Colonic mucosa (tissue), 4 donors: ENCODE data around the gene FAM177A1. TPM values are rescaled to one million over a fixed set of nuclear protein-coding genes. Genes with fewer than 3 reads are reported as not detected.
"Not testable (repeated sequence)": the region's sequence is repeated elsewhere in the genome, so short reads cannot be mapped to it uniquely, and the experiment has no call there.

Experiments
- DNase-seq: peaks from one replicate; pipeline ENCODE4 v3.0.0-alpha.2; 2020
- H3K27ac ChIP-seq: fragments of 200-600 bp; one replicate; pipeline ENCODE4 v1.8.0; 2021
- H3K27me3 ChIP-seq: fragments of 200-600 bp; one replicate; pipeline ENCODE4 v1.8.0; 2021
- H3K36me3 ChIP-seq: fragments of 200-600 bp; one replicate; pipeline ENCODE4 v1.8.0; 2021
- H3K4me1 ChIP-seq: fragments of 200-600 bp; one replicate; pipeline ENCODE4 v1.8.0; 2021; ENCODE audit warnings: mild to moderate bottlenecking
- H3K4me3 ChIP-seq: fragments of 200-600 bp; one replicate; pipeline ENCODE4 v1.8.0; 2021
- H3K9ac ChIP-seq, 2 donors: one replicate each; pipeline ENCODE4 v1.7.0; 2013; ENCODE audit warnings: control low read depth in 2 of 2, low read depth in 2 of 2, low read length in 2 of 2
- H3K9me3 ChIP-seq: fragments of 200-600 bp; one replicate; pipeline ENCODE4 v1.8.0; 2021
- intact Hi-C: fragments of 100-400 bp; cut with DNase I; formaldehyde crosslinking; loops from one replicate; pipeline ENCODE4 v1.14.1; 2022
- total RNA-seq, 2 donors: library from RNA; stranded (reverse); fragmentation: NEBNext Ultra II Directional in 1 of 2; extraction: Animal tissue kit (Norgen Biotek cat#: 25700) in 1 of 2; gene quantifications; one replicate each; pipeline ENCODE4 v1.2.1, GENCODE V29; 2021
- TF ChIP-seq, protein P1 (sequence below): fragments of 200-600 bp; IDR thresholded peaks from one replicate; pipeline ENCODE4 v1.8.0; 2022; ENCODE audit warnings: antibody characterized with exemption, mild to moderate bottlenecking
- donor health status: healthy.
- donor health status: DM: no; HTN: no; CAD: no.
- donor health status: DM: no; HTN: no; CAD: no.

Gene FAM177A1
- total RNA-seq, 2 donors from 2014 or later, result 114 to 153 TPM

DNA sequence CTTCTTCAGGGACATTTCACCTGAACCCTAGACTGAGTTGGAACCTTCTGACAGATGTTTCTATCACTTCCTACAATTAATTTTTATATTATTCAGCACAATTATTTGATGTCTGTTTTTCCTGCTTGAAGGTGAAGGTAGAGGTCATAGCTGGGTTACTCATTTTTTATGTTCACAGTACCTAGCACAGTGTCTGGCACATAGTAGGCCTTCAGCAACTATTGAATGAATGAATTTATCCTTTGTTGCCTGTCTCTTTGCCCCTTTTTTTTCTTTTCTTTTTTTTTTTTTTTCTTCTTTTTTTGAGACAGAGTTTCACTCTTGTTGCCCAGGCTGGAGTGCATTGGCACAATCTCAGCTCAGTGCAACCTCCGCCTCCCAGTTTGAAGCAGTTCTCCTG lies 29.5 kb upstream of the FAM177A1 start:
- no peak overlapping the region for H3K27ac ChIP-seq
- no peaks in the 10 kb centered on the region for H3K4me1 ChIP-seq
- intact Hi-C loops, result no loop called here
- no peak for DNase-seq
- H3K9me3 ChIP-seq, result no peaks in the 10 kb centered on the region
- no peak overlapping the region for H3K4me3 ChIP-seq
- TF ChIP-seq, protein P1, sequence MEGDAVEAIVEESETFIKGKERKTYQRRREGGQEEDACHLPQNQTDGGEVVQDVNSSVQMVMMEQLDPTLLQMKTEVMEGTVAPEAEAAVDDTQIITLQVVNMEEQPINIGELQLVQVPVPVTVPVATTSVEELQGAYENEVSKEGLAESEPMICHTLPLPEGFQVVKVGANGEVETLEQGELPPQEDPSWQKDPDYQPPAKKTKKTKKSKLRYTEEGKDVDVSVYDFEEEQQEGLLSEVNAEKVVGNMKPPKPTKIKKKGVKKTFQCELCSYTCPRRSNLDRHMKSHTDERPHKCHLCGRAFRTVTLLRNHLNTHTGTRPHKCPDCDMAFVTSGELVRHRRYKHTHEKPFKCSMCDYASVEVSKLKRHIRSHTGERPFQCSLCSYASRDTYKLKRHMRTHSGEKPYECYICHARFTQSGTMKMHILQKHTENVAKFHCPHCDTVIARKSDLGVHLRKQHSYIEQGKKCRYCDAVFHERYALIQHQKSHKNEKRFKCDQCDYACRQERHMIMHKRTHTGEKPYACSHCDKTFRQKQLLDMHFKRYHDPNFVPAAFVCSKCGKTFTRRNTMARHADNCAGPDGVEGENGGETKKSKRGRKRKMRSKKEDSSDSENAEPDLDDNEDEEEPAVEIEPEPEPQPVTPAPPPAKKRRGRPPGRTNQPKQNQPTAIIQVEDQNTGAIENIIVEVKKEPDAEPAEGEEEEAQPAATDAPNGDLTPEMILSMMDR, result no peak
- no peak overlapping the region for H3K9ac ChIP-seq
- peaks cover 5% of the 10 kb centered on the region for H3K36me3 ChIP-seq
- no peaks in the 10 kb centered on the region for H3K27me3 ChIP-seq

DNA sequence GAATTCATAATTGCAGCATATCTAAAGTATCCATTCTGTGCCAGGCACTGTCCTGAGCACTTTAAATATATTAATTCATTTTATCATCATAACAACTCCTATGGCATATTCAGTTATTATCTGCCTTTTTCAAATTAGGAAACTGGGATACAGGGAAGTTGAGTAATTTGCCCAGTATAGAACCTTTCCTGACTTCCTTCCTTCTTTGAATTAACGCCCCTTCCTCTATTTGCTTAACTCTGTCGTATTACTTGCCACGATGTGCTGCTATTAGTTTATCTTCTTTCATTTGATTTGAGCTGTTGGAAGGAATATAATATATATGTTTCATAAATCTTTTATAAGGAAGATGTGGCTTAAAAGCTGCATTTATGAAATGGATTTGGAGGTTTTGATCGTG lies 25.4 kb upstream of the FAM177A1 start:
- DNase-seq, result no peak
- Histone ChIP-seq H3K27me3 (no peaks in the 10 kb centered on the region), H3K36me3 (peaks cover 5% of the 10 kb centered on the region), H3K4me3 (no peak overlapping the region), H3K27ac (no peak overlapping the region), H3K4me1 (no peaks in the 10 kb centered on the region), H3K9ac (no peak overlapping the region), H3K9me3 (no peaks in the 10 kb centered on the region)
- TF ChIP-seq, protein P1, result no peak
- intact Hi-C loops, result no loop called here

DNA sequence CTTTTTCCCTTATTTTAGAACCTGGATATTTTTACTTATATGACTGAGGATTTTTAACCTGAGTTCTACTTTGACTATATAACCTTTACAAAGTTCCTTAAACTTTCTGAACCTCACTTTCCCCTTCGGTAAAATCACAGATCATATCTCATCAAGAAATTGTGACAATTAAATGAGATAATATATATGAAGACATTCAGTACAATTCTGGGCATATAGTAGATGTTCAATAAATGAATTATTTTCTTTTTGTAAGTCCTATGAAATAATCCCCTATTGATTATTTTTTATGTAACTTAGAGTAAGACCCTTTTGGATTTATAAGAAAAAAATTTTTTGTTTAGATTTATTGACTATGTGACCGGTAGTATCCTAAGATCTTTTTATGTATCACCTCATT lies 17.6 kb upstream of the FAM177A1 start:
- no peak overlapping the region for H3K27ac ChIP-seq
- TF ChIP-seq, protein P1, result no peak
- H3K9ac ChIP-seq, result no peak overlapping the region
- no peak for DNase-seq
- intact Hi-C loops, result no loop called here
- H3K36me3 ChIP-seq, result peaks cover 5% of the 10 kb centered on the region
- H3K4me1 ChIP-seq, result no peaks in the 10 kb centered on the region
- H3K27me3 ChIP-seq, result no peaks in the 10 kb centered on the region
- H3K9me3 ChIP-seq, result no peaks in the 10 kb centered on the region
- H3K4me3 ChIP-seq, result no peak overlapping the region

DNA sequence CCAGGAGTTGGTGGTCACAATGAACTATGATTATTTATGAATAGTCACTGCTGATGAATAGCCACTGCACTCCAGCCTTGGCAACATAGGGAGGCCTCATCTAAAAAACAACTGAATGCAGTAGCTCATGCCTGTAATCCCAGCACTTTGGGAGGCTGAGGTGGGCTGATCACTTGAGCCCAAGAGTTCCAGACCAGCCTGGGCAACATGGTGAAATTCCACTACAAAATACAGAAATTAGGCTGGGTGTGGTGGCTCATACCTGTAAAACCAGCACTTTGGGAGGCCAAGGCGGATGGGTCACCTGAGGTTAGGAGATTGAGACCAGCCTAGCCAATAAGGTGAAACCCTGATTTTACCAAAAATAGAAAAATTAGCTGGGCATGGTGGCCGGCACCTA lies 13.5 kb upstream of the FAM177A1 start:
- Histone ChIP-seq H3K4me1 (no peaks in the 10 kb centered on the region), H3K27me3 (no peaks in the 10 kb centered on the region), H3K9me3 (no peaks in the 10 kb centered on the region), H3K27ac (no peak overlapping the region), H3K4me3 (no peak overlapping the region), H3K9ac (no peak overlapping the region), H3K36me3 (no peaks in the 10 kb centered on the region)
- intact Hi-C loops, result no loop called here
- TF ChIP-seq, protein P1, result no peak
- no peak for DNase-seq

DNA sequence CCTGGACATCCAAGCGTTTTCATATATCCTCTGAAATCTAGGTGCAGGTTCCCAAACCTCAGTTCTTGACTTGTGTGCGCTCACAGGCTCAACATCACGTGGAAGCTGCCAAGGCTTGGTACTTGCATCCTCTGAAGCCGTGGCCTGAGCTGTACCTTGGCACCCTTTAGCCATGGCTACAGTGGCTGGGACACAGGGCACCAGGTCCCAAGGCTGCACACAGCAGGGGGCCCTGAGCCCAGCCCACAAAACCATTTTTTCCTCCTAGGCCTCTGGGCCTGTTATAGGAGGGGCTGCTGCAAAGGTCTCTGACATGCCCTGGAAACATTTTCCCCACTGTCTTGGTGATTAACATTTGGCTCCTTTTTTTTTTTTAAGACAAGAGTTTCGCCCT lies 11.6 kb upstream of the FAM177A1 start:
- H3K4me3 ChIP-seq, result no peak overlapping the region
- TF ChIP-seq, protein P1, result no peak
- no peaks in the 10 kb centered on the region for H3K4me1 ChIP-seq
- H3K27ac ChIP-seq, result no peak overlapping the region
- H3K9ac ChIP-seq, result no peak overlapping the region
- H3K9me3 ChIP-seq, result no peaks in the 10 kb centered on the region
- H3K36me3 ChIP-seq, result no peaks in the 10 kb centered on the region
- no peak for DNase-seq
- intact Hi-C loops, result no loop called here
- no peaks in the 10 kb centered on the region for H3K27me3 ChIP-seq

DNA sequence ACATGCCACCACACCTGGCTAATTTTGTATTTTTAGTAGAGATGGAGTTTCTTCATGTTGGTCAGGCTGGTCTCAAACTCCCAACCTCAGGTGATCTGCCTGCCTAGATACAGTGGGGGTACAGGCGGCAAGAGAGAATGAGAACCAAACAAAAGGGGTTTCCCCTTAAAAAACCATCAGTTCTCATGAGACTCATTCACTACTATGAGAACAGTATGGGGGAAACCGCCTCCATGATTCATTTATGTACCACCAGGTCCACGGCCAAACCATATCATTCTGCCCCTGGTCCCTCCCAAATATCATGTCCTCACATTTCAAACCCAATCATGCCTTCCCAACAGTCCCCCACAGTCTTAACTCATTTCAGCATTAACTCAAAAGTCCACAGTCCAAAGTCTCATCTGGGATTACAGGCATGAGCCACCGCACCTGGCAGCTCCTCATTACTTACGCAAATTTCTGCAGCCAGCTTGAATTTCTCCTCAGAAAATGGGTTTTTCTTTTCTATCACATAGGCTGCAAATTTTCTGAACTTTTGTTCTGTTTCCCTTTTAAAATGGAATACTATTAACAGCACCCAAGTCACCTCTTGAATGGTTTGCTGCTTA lies 11.0 kb upstream of the FAM177A1 start:
- H3K9me3 ChIP-seq, H3K27ac ChIP-seq, H3K9ac ChIP-seq, intact Hi-C loops, H3K4me3 ChIP-seq, H3K4me1 ChIP-seq, H3K36me3 ChIP-seq, H3K27me3 ChIP-seq, DNase-seq: not testable (repeated sequence)

DNA sequence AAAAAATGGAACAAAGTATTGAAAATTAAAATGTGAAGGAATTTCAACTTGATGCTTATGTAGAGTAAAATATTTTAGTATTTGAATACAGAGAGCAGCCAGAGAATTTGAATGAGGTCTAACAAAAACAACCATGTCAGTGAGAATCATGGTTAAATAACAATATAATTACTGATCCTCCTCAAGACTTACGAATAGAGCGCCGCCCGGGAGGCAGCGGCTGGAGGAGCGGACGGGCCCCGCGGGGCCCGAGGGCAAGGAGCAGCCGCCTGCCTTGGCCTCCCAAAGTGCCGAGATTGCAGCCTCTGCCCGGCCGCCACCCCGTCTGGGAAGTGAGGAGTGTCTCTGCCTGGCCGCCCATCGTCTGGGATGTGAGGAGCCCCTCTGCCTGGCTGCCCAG lies 7.8 kb upstream of the FAM177A1 start:
- intact Hi-C loops, DNase-seq, H3K4me1 ChIP-seq: not testable (repeated sequence)

More for the DNA sequence above, 7.8 kb upstream of the FAM177A1 start:
- H3K9me3 ChIP-seq, H3K36me3 ChIP-seq, H3K27ac ChIP-seq, H3K27me3 ChIP-seq, H3K9ac ChIP-seq, H3K4me3 ChIP-seq: not testable (repeated sequence)
